Epithelial cell of prostate (primary cell): ENCODE data around the gene RAD51.

Experiments
- DNase-seq: peaks from one replicate; pipeline ENCODE4 v3.0.0-alpha.2; 2011; ENCODE audit warnings: low read depth, low spot score
- H3K27ac ChIP-seq: fragments of 450-650 bp; 2 replicates; pipeline ENCODE4 v1.5.1; 2017; ENCODE audit warnings: mild to moderate bottlenecking

Gene RAD51

GRCh38 chr15:40756938-40757337, 62.0 kb downstream of the RAD51 start:
- no peak overlapping the region for H3K27ac ChIP-seq
- DNase-seq: no peak

- H3K27ac ChIP-seq: no peak overlapping the region
- no peak for DNase-seq
These were observed 65.0 kb downstream of the RAD51 start for GRCh38 chr15:40759961-40760360.

GRCh38 chr15:40762919-40763800, 68.2 kb downstream of the RAD51 start:
- DNase-seq: no peak

GRCh38 chr15:40763801-40764628, 69.0 kb downstream of the RAD51 start, which contains the start of gene GCHFR:
TSS of gene GCHFR (plus strand) at chr15:40764068. CDS start at chr15:40764181, 113 bp downstream.
- H3K27ac ChIP-seq: peak within 1 kb of the TSS; percentile 47
- no peak for DNase-seq

More at GRCh38 chr15:40762919-40763800, 68.2 kb downstream of the RAD51 start:
- H3K27ac ChIP-seq: peak overlapping the region; percentile 47

- DNase-seq: no peak
- peak overlapping the region; percentile 47 for H3K27ac ChIP-seq
These were observed 69.7 kb downstream of the RAD51 start for GRCh38 chr15:40764629-40765103.

GRCh38 chr15:40766194-40766815, 71.3 kb downstream of the RAD51 start:
- DNase-seq: no peak
- H3K27ac ChIP-seq: peak overlapping the region; percentile 47

GRCh38 chr15:40766906-40767837, 72.2 kb downstream of the RAD51 start:
- peak overlapping the region; percentile 47 for H3K27ac ChIP-seq
- no peak for DNase-seq

GRCh38 chr15:40767838-40768500, 73.0 kb downstream of the RAD51 start:
- DNase-seq: no peak
- peak overlapping the region; percentile 93 for H3K27ac ChIP-seq

GRCh38 chr15:40768521-40769273, 73.7 kb downstream of the RAD51 start:
- no peak for DNase-seq
- peak overlapping the region; percentile 93 for H3K27ac ChIP-seq

GRCh38 chr15:40769274-40770146, 74.5 kb downstream of the RAD51 start, which contains the start of gene C15orf62:
TSS of gene C15orf62 (plus strand) at chr15:40769980. CDS start at chr15:40770496, 516 bp downstream.
- DNase-seq: no peak
- H3K27ac ChIP-seq: peak within 1 kb of the TSS; percentile 93

GRCh38 chr15:40770147-40770721, 75.3 kb downstream of the RAD51 start:
- peak overlapping the region; percentile 93 for H3K27ac ChIP-seq
- no peak for DNase-seq

GRCh38 chr15:40771242-40771641, 76.3 kb downstream of the RAD51 start:
- peak overlapping the region; percentile 93 for H3K27ac ChIP-seq
- DNase-seq: no peak

GRCh38 chr15:40772014-40772413, 77.0 kb downstream of the RAD51 start:
- DNase-seq: no peak
- no peak overlapping the region for H3K27ac ChIP-seq

GRCh38 chr15:40773496-40773895, 78.5 kb downstream of the RAD51 start:
- no peak for DNase-seq
- H3K27ac ChIP-seq: no peak overlapping the region

GRCh38 chr15:40773902-40774301, 78.9 kb downstream of the RAD51 start:
- DNase-seq: no peak

GRCh38 chr15:40775007-40775406, 80.0 kb downstream of the RAD51 start:
- DNase-seq: no peak

More at GRCh38 chr15:40773902-40774301, 78.9 kb downstream of the RAD51 start:
- no peak overlapping the region for H3K27ac ChIP-seq

More at GRCh38 chr15:40775007-40775406, 80.0 kb downstream of the RAD51 start:
- H3K27ac ChIP-seq: no peak overlapping the region
